Measurements from ENCODE around the gene SNAI1.
"Not testable (repeated sequence)": the region's sequence is repeated elsewhere in the genome, so short reads cannot be mapped to it uniquely, and the experiment has no call there.

The SNAI1 gene

DNA sequence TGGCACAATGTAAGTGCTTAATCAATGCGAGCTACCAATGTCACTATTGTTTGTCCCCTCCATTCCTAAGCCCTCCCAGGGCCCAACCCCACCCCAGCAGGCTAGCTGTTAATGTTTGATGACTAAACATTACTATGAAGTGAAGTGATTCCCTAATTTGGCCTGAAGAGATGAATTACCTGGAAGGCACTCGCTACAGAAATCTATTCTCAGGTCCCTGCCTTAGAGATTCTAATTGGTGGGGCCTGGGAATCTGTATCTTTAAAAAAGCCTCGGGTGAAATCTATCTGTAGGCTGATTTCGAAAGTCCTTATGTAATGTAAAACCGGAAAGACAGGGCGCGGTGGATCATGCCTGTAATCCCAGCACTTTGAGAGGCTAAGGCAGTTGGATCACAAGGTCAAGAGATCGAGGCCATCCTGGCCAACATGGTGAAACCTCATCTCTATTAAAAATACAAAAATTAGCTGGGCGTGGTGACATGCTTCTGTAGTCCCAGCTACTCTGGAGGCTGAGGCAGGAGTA lies 16.9 kb upstream of the SNAI1 start:
- WGBS: 89% methylated on average over 8 of the region's 9 CpGs
- Histone ChIP-seq H3K27ac (ENCODE audit: low read depth, low read length) (no peak overlapping the region), H3K4me1 (ENCODE audit: insufficient read depth, low read length) (no peaks in the 10 kb centered on the region; the same call in 1 of the 2 replicates), H3K9ac (ENCODE audit: low read depth, low read length) (no peak overlapping the region), H3K36me3 (ENCODE audit: insufficient read depth, low read length) (no peaks in the 10 kb centered on the region), H3K9me3 (ENCODE audit: insufficient read depth, low read depth, low read length) (no peaks in the 10 kb centered on the region), H3K4me3 (ENCODE audit: low read length) (no peak overlapping the region), H3K27me3 (ENCODE audit: insufficient read depth, low read length) (no peaks in the 10 kb centered on the region)

DNA sequence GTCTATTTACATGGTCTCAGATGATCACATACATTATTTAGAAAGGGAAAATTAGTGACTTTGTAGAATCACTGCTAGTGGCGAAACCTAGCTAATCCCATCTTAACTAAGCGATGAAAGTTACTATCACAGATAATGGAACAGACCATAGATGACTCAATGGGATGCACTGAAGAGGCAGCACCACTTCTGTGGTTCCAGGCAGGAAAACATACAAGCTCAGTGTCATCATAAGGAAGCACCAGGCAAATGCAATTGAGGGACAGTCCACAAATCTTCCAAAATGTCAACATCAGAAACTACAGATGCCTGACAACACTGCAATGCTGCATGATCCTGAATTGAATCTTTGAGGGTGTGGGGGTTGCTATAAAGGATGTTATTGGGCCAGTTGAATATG lies 15.9 kb upstream of the SNAI1 start:
- Histone ChIP-seq H3K9ac (ENCODE audit: low read depth, low read length) (no peak overlapping the region), H3K4me3 (ENCODE audit: low read length) (no peak overlapping the region)
- WGBS: 91% methylated on average over 2 of the region's 2 CpGs

GRCh38 chr20:49969234-49969633 lies 13.5 kb upstream of the SNAI1 start:
- 76% methylated on average over 3 of the region's 3 CpGs for WGBS
- H3K27ac ChIP-seq (ENCODE audit: low read depth, low read length): no peak overlapping the region

More for the DNA sequence above, 15.9 kb upstream of the SNAI1 start:
- no peak overlapping the region for H3K27ac ChIP-seq (ENCODE audit: low read depth, low read length)
- H3K9me3 ChIP-seq (ENCODE audit: insufficient read depth, low read depth, low read length): no peaks in the 10 kb centered on the region
- H3K36me3 ChIP-seq (ENCODE audit: insufficient read depth, low read length): no peaks in the 10 kb centered on the region
- H3K4me1 ChIP-seq (ENCODE audit: insufficient read depth, low read length): no peaks in the 10 kb centered on the region; the same call in 1 of the 2 replicates
- no peaks in the 10 kb centered on the region for H3K27me3 ChIP-seq (ENCODE audit: insufficient read depth, low read length)

DNA sequence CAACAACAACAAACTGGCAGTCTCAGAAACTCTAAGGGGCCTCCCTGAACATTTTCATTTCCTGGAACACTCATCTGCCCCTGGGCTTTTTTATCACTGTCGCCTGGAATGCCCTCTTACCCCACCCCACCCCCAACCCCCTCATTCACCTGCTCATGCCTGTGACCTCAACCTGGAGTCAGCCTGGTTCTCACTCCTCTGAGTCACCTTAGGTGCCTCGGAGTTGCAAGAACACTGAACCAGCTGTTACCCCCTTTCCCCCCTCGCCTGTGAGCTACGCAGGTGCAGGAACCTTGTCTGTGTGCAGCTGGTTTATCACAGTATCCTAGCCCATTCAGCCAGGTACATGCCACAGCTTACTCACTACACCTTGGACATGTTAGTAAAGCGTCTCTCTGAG lies 12.8 kb upstream of the SNAI1 start:
- no peaks in the 10 kb centered on the region for H3K27me3 ChIP-seq (ENCODE audit: insufficient read depth, low read length)
- no peak overlapping the region for H3K27ac ChIP-seq (ENCODE audit: low read depth, low read length)
- 72% methylated on average over 5 of the region's 5 CpGs for WGBS

More at GRCh38 chr20:49969234-49969633, 13.5 kb upstream of the SNAI1 start:
- Histone ChIP-seq H3K27me3 (ENCODE audit: insufficient read depth, low read length) (no peaks in the 10 kb centered on the region), H3K9ac (ENCODE audit: low read depth, low read length) (no peak overlapping the region), H3K36me3 (ENCODE audit: insufficient read depth, low read length) (no peaks in the 10 kb centered on the region), H3K9me3 (ENCODE audit: insufficient read depth, low read depth, low read length) (no peaks in the 10 kb centered on the region), H3K4me3 (ENCODE audit: low read length) (no peak overlapping the region), H3K4me1 (ENCODE audit: insufficient read depth, low read length) (no peaks in the 10 kb centered on the region; the same call in 1 of the 2 replicates)

DNA sequence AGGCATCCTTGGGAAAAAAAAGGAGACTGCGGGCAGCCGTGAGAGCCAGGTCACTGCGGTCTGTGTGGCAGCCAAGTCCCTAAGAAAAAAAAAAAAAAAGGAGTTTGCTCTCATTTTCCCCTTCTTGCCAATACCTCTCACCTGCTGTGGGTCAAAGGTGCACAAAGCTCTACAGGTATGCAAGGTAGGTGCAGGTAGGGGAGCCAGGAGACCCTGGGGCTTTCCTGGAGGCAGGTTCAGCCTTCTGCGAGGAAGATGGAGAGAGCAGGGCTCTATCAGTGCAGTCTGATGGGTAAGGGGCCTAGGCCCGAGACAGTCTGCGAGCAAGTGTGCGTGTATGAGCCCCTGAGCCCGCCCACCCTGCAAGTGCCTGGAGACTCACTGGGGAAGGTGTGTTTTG lies 12.3 kb upstream of the SNAI1 start:
- no peak overlapping the region for H3K9ac ChIP-seq (ENCODE audit: low read depth, low read length)
- H3K36me3 ChIP-seq (ENCODE audit: insufficient read depth, low read length): no peaks in the 10 kb centered on the region
- no peak overlapping the region for H3K4me3 ChIP-seq (ENCODE audit: low read length)
- no peaks in the 10 kb centered on the region for H3K4me1 ChIP-seq (ENCODE audit: insufficient read depth, low read length)
- WGBS: 95% methylated on average over 8 of the region's 8 CpGs
- H3K9me3 ChIP-seq (ENCODE audit: insufficient read depth, low read depth, low read length): no peaks in the 10 kb centered on the region
- no peak overlapping the region for H3K27ac ChIP-seq (ENCODE audit: low read depth, low read length)
- no peaks in the 10 kb centered on the region for H3K27me3 ChIP-seq (ENCODE audit: insufficient read depth, low read length)

More for the DNA sequence above, 12.8 kb upstream of the SNAI1 start:
- no peaks in the 10 kb centered on the region; the same call in 1 of the 2 replicates for H3K4me1 ChIP-seq (ENCODE audit: insufficient read depth, low read length)
- H3K36me3 ChIP-seq (ENCODE audit: insufficient read depth, low read length): no peaks in the 10 kb centered on the region
- H3K9me3 ChIP-seq (ENCODE audit: insufficient read depth, low read depth, low read length): no peaks in the 10 kb centered on the region
- no peak overlapping the region for H3K4me3 ChIP-seq (ENCODE audit: low read length)
- H3K9ac ChIP-seq (ENCODE audit: low read depth, low read length): no peak overlapping the region

DNA sequence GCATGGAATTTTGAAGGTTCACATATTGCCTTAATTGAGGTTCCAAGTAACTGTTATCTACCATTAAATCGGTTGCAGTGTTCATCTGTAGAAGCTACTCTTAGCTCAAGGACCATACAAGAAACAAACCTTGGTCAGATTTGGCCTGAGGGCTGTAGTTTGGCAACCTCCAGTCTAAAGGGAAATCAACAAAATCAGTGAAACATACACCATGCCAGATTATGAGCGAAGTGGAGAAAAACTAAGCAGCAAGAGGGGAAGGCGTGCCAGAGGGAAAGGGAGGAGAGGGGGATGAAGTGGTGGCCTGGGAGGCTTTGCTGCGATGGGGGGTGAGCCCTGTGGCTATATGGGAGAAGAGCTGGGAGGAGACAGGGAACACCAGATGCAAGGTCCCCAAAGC lies 8.8 kb upstream of the SNAI1 start:
- WGBS: 94% methylated on average over 4 of the region's 4 CpGs
- Histone ChIP-seq H3K36me3 (ENCODE audit: insufficient read depth, low read length) (no peaks in the 10 kb centered on the region), H3K9me3 (ENCODE audit: insufficient read depth, low read depth, low read length) (no peaks in the 10 kb centered on the region), H3K27ac (ENCODE audit: low read depth, low read length) (no peak overlapping the region), H3K9ac (ENCODE audit: low read depth, low read length) (no peak overlapping the region), H3K4me3 (ENCODE audit: low read length) (no peak overlapping the region), H3K4me1 (ENCODE audit: insufficient read depth, low read length) (peaks cover 3% of the 10 kb centered on the region; the same call in 1 of the 2 replicates), H3K27me3 (ENCODE audit: insufficient read depth, low read length) (no peaks in the 10 kb centered on the region)

DNA sequence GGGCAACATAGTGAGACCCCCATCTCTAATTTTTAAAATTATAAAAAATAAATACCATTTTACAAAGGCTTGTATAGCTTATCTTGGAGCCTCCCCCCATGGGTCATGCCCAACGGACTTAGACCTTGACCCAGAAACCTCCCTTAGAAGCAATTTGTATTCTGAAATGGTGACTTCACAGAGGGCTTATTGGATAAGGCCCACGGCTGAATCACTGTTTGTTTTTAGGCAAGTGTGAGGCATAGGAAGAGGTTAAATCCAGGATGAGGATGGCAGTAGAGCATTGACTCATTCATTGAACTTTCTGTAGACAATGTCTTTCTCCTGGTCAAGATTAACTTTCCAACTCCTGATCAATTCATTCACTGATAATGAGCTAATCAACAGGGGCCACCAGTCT lies 6.2 kb upstream of the SNAI1 start:
- Histone ChIP-seq H3K27ac (ENCODE audit: low read depth, low read length) (no peak overlapping the region), H3K9ac (ENCODE audit: low read depth, low read length) (no peak overlapping the region), H3K27me3 (ENCODE audit: insufficient read depth, low read length) (peaks cover 14% of the 10 kb centered on the region), H3K4me1 (ENCODE audit: insufficient read depth, low read length) (peaks cover 17% of the 10 kb centered on the region), H3K9me3 (ENCODE audit: insufficient read depth, low read depth, low read length) (no peaks in the 10 kb centered on the region), H3K36me3 (ENCODE audit: insufficient read depth, low read length) (no peaks in the 10 kb centered on the region), H3K4me3 (ENCODE audit: low read length) (no peak overlapping the region)
- WGBS: 76% methylated on average over 2 of the region's 2 CpGs

- H3K9ac ChIP-seq (ENCODE audit: low read depth, low read length); H3K27ac ChIP-seq (ENCODE audit: low read depth, low read length); H3K4me3 ChIP-seq (ENCODE audit: low read length); H3K36me3 ChIP-seq (ENCODE audit: insufficient read depth, low read length); H3K9me3 ChIP-seq (ENCODE audit: insufficient read depth, low read depth, low read length): not testable (repeated sequence)
- Histone ChIP-seq H3K27me3 (ENCODE audit: insufficient read depth, low read length) (peaks cover 23% of the 10 kb centered on the region), H3K4me1 (ENCODE audit: insufficient read depth, low read length) (peaks cover 24% of the 10 kb centered on the region)
- WGBS: 92% methylated on average over 2 of the region's 2 CpGs
Observed at GRCh38 chr20:49977740-49978139, 5.0 kb upstream of the SNAI1 start.

GRCh38 chr20:49978685-49979029 lies 4.1 kb upstream of the SNAI1 start:
- WGBS: 85% methylated on average over 3 of the region's 3 CpGs
- no peak overlapping the region for H3K27ac ChIP-seq (ENCODE audit: low read depth, low read length)
- no peaks in the 10 kb centered on the region for H3K9me3 ChIP-seq (ENCODE audit: insufficient read depth, low read depth, low read length)
- no peak overlapping the region for H3K9ac ChIP-seq (ENCODE audit: low read depth, low read length)
- H3K4me1 ChIP-seq (ENCODE audit: insufficient read depth, low read length): peaks cover 25% of the 10 kb centered on the region
- peaks cover 23% of the 10 kb centered on the region for H3K27me3 ChIP-seq (ENCODE audit: insufficient read depth, low read length)
- H3K36me3 ChIP-seq (ENCODE audit: insufficient read depth, low read length): no peaks in the 10 kb centered on the region
- H3K4me3 ChIP-seq (ENCODE audit: low read length): no peak overlapping the region; the same call in 1 of the 2 replicates

GRCh38 chr20:49979030-49979832 lies 3.5 kb upstream of the SNAI1 start:
- Histone ChIP-seq H3K9me3 (ENCODE audit: insufficient read depth, low read depth, low read length) (no peaks in the 10 kb centered on the region), H3K27me3 (ENCODE audit: insufficient read depth, low read length) (peaks cover 23% of the 10 kb centered on the region), H3K4me1 (ENCODE audit: insufficient read depth, low read length) (peaks cover 30% of the 10 kb centered on the region), H3K9ac (ENCODE audit: low read depth, low read length) (peak overlapping the region; percentile 86), H3K36me3 (ENCODE audit: insufficient read depth, low read length) (no peaks in the 10 kb centered on the region; the same call in 1 of the 2 replicates), H3K27ac (ENCODE audit: low read depth, low read length) (no peak overlapping the region), H3K4me3 (ENCODE audit: low read length) (peak overlapping the region; percentile 59)
- 15% methylated on average over 29 of the region's 37 CpGs for WGBS

GRCh38 chr20:49980140-49981008 lies 2.4 kb upstream of the SNAI1 start:
- Histone ChIP-seq H3K27ac (ENCODE audit: low read depth, low read length) (no peak overlapping the region), H3K9me3 (ENCODE audit: insufficient read depth, low read depth, low read length) (no peaks in the 10 kb centered on the region), H3K4me3 (ENCODE audit: low read length) (no peak overlapping the region), H3K36me3 (ENCODE audit: insufficient read depth, low read length) (peaks cover 2% of the 10 kb centered on the region; the same call in 1 of the 2 replicates), H3K27me3 (ENCODE audit: insufficient read depth, low read length) (peaks cover 23% of the 10 kb centered on the region), H3K4me1 (ENCODE audit: insufficient read depth, low read length) (peaks cover 42% of the 10 kb centered on the region), H3K9ac (ENCODE audit: low read depth, low read length) (no peak overlapping the region)
- 65% methylated on average over 11 of the region's 11 CpGs for WGBS

All from HUES64 (cell line).